ENCODE results near the gene PLA2G2C. TPM values are rescaled to one million over a fixed set of nuclear protein-coding genes. Genes with fewer than 3 reads are reported as not detected.

PLA2G2C gene
- total and polyA plus RNA-seq, 2 of the 13 experiments (the other 11 are each of a cell fraction or from before 2014, with no cell fraction given), result not detected

DNA sequence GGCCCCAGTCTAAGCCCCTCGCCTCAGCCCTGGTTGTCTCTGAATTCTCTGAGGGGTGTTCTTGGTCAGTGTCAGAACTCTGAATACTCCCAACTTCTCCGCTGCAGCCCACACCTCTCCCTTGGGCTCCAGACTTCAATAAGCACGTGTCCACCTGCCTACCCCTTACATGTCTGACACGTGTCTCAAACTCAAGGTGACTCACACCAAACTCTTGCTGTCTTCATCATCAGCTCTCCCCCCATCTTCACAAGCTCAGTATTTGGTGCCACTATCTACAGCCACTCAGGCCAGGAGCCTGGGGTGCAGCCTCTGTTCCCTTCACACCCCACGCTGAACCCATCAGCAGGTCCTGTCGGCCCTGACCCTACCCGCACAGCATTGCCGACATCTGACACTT, 19.2 kb downstream of the PLA2G2C start:
- POLR2A ChIA-PET, result no interaction called here
- no peak for ATAC-seq
- intact Hi-C loops (cut with micrococcal nuclease; ENCODE audit: unreplicated experiment), result no loop called here

DNA sequence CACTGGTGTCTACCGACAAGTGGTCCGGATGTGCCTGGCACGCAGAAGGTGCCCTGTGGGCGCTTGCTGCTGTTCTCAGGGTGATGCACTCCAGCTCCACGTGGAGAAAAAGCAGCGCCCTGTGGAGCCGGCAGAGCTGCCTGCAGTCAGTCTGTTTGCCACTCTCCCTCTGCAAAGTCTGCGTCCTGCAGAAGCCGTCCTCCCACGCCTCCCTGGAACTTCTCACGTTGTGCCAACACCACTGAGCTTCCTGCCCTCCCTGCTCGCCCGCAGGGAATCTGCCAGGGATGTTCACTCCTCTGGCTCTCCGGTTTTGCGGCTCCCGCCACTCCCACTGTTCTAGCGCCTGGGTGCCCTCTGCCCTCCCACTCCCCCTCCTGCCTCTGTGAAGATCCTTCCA, 20.3 kb downstream of the PLA2G2C start:
- peaks cover 5% of the 10 kb centered on the region; the same call in 1 of the 2 replicates for H3K9me3 ChIP-seq (ENCODE audit: low read length)
- no TSS peak for BruUV-seq (replicated peaks)
- in situ Hi-C loops (cut with HindIII; ENCODE audit: extremely low pct_ligation_motif_present, low pct_unique_long_range_greater_than_20kb), result no loop called here
- DNase-seq (ENCODE audit: low spot score) (no peak), FAIRE-seq (no peak), ATAC-seq (no peak)
- H3K36me3 ChIP-seq (replicated peaks in 1 of 2; ENCODE audit: control insufficient read depth in 1 of 2, insufficient read depth in 2 of 2, low read length in 2 of 2), result no peaks in the 10 kb centered on the region
- intact Hi-C loops (cut with micrococcal nuclease; ENCODE audit: unreplicated experiment), result no loop called here
- H3K27me3 ChIP-seq (ENCODE audit: control insufficient read depth in 1 of 2, insufficient read depth in 2 of 2, low read length in 2 of 2), result peaks cover 2 to 31% of the 10 kb centered on the region in 2 experiments; a peak in 4 of 5 replicates
- 58% methylated on average over 4 of the region's 17 CpGs for WGBS (ENCODE audit: low lambda C conversion rate)
- no peak overlapping the region for H3K9ac ChIP-seq (ENCODE audit: insufficient read depth, low read depth, low read length)
- H3K4me1 ChIP-seq (ENCODE audit: insufficient read depth, low read length), result no peaks in the 10 kb centered on the region
- ChIA-PET POLR2A (no interaction called here), CTCF (ENCODE audit: low intra/inter-chr PET ratio, low total read pairs) (no interaction called here)
- H3K4me2 ChIP-seq (ENCODE audit: low read depth, low read length), result no peak overlapping the region
- H4K20me1 ChIP-seq (ENCODE audit: insufficient read depth, low read length), result no peaks in the 10 kb centered on the region
- H3K79me2 ChIP-seq (ENCODE audit: insufficient read depth, low read length), result no peaks in the 10 kb centered on the region
- H3K27ac ChIP-seq (ENCODE audit: extremely low read length, insufficient read depth, low read length), result no peak overlapping the region
- H3K4me3 ChIP-seq (replicated peaks in 1 of 3; ENCODE audit: insufficient read depth in 1 of 3, low read depth in 2 of 3, low read length in 3 of 3), result no peak overlapping the region
- H2AFZ ChIP-seq (ENCODE audit: low read length), result no peak overlapping the region
- TF ChIP-seq ZNF562 (CRISPR knock-in tag; IDR thresholded peaks at IDR 0.05; ENCODE audit: borderline replicate concordance) (no peak), CBFB (CRISPR knock-in tag; IDR thresholded peaks at IDR 0.05) (no peak), NR2F6 (IDR thresholded peaks at IDR 0.05) (no peak), NR2F6 (CRISPR knock-in tag; IDR thresholded peaks at IDR 0.05) (no peak), NONO (IDR thresholded peaks at IDR 0.05) (no peak), NONO (CRISPR knock-in tag; conservative IDR thresholded peaks at IDR 0.05) (no peak), ZMYM2 (CRISPR knock-in tag; IDR thresholded peaks at IDR 0.05) (no peak), FOXJ3 (CRISPR knock-in tag; IDR thresholded peaks at IDR 0.05; ENCODE audit: borderline replicate concordance) (no peak), NFE2 (CRISPR knock-in tag; IDR thresholded peaks at IDR 0.05) (no peak), ZNF296 (CRISPR knock-in tag; conservative IDR thresholded peaks at IDR 0.05) (no peak), POLR2AphosphoS5 (IDR thresholded peaks at IDR 0.05; ENCODE audit: low read depth, low read length) (no peak), GABPB1 (CRISPR knock-in tag; IDR thresholded peaks at IDR 0.05) (no peak)
- TF ChIP-seq, protein P1, sequence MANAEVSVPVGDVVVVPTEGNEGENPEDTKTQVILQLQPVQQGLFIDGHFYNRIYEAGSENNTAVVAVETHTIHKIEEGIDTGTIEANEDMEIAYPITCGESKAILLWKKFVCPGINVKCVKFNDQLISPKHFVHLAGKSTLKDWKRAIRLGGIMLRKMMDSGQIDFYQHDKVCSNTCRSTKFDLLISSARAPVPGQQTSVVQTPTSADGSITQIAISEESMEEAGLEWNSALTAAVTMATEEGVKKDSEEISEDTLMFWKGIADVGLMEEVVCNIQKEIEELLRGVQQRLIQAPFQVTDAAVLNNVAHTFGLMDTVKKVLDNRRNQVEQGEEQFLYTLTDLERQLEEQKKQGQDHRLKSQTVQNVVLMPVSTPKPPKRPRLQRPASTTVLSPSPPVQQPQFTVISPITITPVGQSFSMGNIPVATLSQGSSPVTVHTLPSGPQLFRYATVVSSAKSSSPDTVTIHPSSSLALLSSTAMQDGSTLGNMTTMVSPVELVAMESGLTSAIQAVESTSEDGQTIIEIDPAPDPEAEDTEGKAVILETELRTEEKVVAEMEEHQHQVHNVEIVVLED (CRISPR knock-in tag; IDR thresholded peaks at IDR 0.05; ENCODE audit: borderline replicate concordance), result no peak
- TF ChIP-seq, protein P2, sequence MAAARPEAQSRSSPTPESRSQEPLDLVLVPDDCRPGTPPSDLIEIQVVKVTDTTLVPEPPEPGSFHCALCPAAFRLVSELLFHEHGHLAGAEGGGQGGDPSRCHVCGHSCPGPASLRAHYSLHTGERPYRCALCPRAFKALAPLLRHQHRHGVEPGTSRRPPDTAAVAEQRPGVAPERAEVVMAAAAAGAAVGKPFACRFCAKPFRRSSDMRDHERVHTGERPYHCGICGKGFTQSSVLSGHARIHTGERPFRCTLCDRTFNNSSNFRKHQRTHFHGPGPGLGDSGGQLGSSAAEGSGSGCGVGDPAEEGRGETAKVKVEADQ (CRISPR knock-in tag; IDR thresholded peaks at IDR 0.05; ENCODE audit: borderline replicate concordance), result no peak

More for the DNA sequence above, 19.2 kb downstream of the PLA2G2C start:
- FAIRE-seq (no peak), DNase-seq (ENCODE audit: low spot score) (no peak)
- TF ChIP-seq, protein P3, sequence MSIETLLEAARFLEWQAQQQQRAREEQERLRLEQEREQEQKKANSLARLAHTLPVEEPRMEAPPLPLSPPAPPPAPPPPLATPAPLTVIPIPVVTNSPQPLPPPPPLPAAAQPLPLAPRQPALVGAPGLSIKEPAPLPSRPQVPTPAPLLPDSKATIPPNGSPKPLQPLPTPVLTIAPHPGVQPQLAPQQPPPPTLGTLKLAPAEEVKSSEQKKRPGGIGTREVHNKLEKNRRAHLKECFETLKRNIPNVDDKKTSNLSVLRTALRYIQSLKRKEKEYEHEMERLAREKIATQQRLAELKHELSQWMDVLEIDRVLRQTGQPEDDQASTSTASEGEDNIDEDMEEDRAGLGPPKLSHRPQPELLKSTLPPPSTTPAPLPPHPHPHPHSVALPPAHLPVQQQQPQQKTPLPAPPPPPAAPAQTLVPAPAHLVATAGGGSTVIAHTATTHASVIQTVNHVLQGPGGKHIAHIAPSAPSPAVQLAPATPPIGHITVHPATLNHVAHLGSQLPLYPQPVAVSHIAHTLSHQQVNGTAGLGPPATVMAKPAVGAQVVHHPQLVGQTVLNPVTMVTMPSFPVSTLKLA (IDR thresholded peaks at IDR 0.05), result peak; percentile 67
- no peak for TF ChIP-seq PCBP1 (IDR thresholded peaks at IDR 0.05; ENCODE audit: borderline replicate concordance, low read depth, low read length)
- no peak for TF ChIP-seq ZC3H13 (CRISPR knock-in tag; IDR thresholded peaks at IDR 0.05)
- Histone ChIP-seq H3K27ac (ENCODE audit: extremely low read length, insufficient read depth, low read length) (no peak overlapping the region), H3K9me3 (ENCODE audit: low read length) (no peaks in the 10 kb centered on the region), H3K79me2 (ENCODE audit: insufficient read depth, low read length) (no peaks in the 10 kb centered on the region), H2AFZ (ENCODE audit: low read length) (no peak overlapping the region), H3K4me1 (ENCODE audit: insufficient read depth, low read length) (no peaks in the 10 kb centered on the region), H3K36me3 (replicated peaks in 1 of 2; ENCODE audit: control insufficient read depth in 1 of 2, insufficient read depth in 2 of 2, low read length in 2 of 2) (no peaks in the 10 kb centered on the region; a peak in 1 of 5 replicates), H3K4me3 (replicated peaks in 1 of 3; ENCODE audit: insufficient read depth in 1 of 3, low read depth in 2 of 3, low read length in 3 of 3) (no peak overlapping the region), H3K9ac (ENCODE audit: insufficient read depth, low read depth, low read length) (no peak overlapping the region), H3K27me3 (ENCODE audit: control insufficient read depth in 1 of 2, insufficient read depth in 2 of 2, low read length in 2 of 2) (peaks cover 2 to 31% of the 10 kb centered on the region in 2 experiments; a peak in 4 of 5 replicates), H3K4me2 (ENCODE audit: low read depth, low read length) (no peak overlapping the region), H4K20me1 (ENCODE audit: insufficient read depth, low read length) (no peaks in the 10 kb centered on the region)
- no TSS peak for BruUV-seq (replicated peaks)
- WGBS (ENCODE audit: low lambda C conversion rate), result 34% methylated on average over 8 of the region's 8 CpGs
- CTCF ChIA-PET (ENCODE audit: low intra/inter-chr PET ratio, low total read pairs), result no interaction called here
- in situ Hi-C loops (cut with HindIII; ENCODE audit: extremely low pct_ligation_motif_present, low pct_unique_long_range_greater_than_20kb), result no loop called here

Measured in HepG2 (cell line).